Measurements from ENCODE around the gene LRCH1. TPM values are rescaled to one million over a fixed set of nuclear protein-coding genes. Genes with fewer than 3 reads are reported as not detected.

Gene LRCH1
- total and polyA plus RNA-seq, 2 donors from 2014 or later, result 10.2 to 39.0 TPM

DNA sequence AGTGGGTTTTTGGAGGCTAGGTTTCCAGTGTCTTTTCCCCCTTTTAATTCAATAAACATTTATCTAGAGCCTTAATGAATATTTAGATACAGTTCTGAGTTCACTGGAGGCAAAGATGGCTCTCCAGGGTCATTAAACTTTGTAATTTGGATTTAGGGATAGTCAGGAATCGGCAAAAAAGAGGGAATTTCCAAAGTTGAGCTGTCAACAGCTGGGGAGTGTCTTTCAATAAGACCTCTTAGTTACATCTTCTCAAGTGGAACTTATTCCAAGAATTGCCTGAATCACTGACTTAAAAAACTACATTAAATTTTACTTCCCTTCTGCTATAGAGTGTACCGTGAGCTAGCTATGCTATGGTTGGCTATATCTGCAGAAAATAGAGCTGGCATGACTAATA lies 2.0 kb downstream of the LRCH1 start:
- no peaks in the 10 kb centered on the region for H3K27me3 ChIP-seq (ENCODE audit: control insufficient read depth, insufficient read depth, low read length)

GRCh38 chr13:46555722-46556417 lies 2.9 kb downstream of the LRCH1 start:
- no peak for DNase-seq
- peak overlapping the region in 2 of 3 donors; percentile 73 to 89 for H3K4me3 ChIP-seq (ENCODE audit: low read length in 3 of 3)
- H3K27me3 ChIP-seq (ENCODE audit: control insufficient read depth, insufficient read depth, low read length), result no peaks in the 10 kb centered on the region
- H3K4me1 ChIP-seq (ENCODE audit: control insufficient read depth in 2 of 3, insufficient read depth in 2 of 3, low read depth in 1 of 3, low read length in 3 of 3), result peaks cover 0 to 13% (median 8%) of the 10 kb centered on the region in 3 donors
- peak overlapping the region in 1 of 3 donors; percentile 41 for H3K9ac ChIP-seq (ENCODE audit: low read length in 3 of 3)
- TF ChIP-seq CTCF (IDR thresholded peaks at IDR 0.05; ENCODE audit: borderline replicate concordance, extremely low read depth, insufficient read depth), result no peak
- no peak for FAIRE-seq
- peak overlapping the region in 1 of 2 donors; percentile 96 for H3K27ac ChIP-seq (ENCODE audit: low read depth in 2 of 2, low read length in 2 of 2)
- H3K9me3 ChIP-seq (ENCODE audit: control insufficient read depth in 2 of 3, insufficient read depth in 1 of 3, low read length in 3 of 3), result no peaks in the 10 kb centered on the region
- H3K36me3 ChIP-seq (ENCODE audit: control insufficient read depth in 2 of 3, insufficient read depth in 3 of 3, low read length in 3 of 3), result no peaks in the 10 kb centered on the region
- intact Hi-C loops (cut with DNase I), result loop anchor here (10.0 kb wide), 1 partner anchor 129 kb away; no protein-coding TSS in a partner anchor

More for the DNA sequence above, 2.0 kb downstream of the LRCH1 start:
- Histone ChIP-seq H3K27ac (ENCODE audit: low read depth in 2 of 2, low read length in 2 of 2) (peak overlapping the region; percentile 96 to 97), H3K9me3 (ENCODE audit: control insufficient read depth in 2 of 3, insufficient read depth in 1 of 3, low read length in 3 of 3) (no peaks in the 10 kb centered on the region), H3K36me3 (ENCODE audit: control insufficient read depth in 2 of 3, insufficient read depth in 3 of 3, low read length in 3 of 3) (no peaks in the 10 kb centered on the region), H3K4me3 (ENCODE audit: low read length in 3 of 3) (peak overlapping the region; percentile 72 to 89 (median 73)), H3K9ac (ENCODE audit: low read length in 3 of 3) (peak overlapping the region; percentile 46 to 81 (median 57)), H3K4me1 (ENCODE audit: control insufficient read depth in 2 of 3, insufficient read depth in 2 of 3, low read depth in 1 of 3, low read length in 3 of 3) (peaks cover 0 to 13% (median 3%) of the 10 kb centered on the region in 3 donors)
- no peak for TF ChIP-seq CTCF (IDR thresholded peaks at IDR 0.05; ENCODE audit: borderline replicate concordance, extremely low read depth, insufficient read depth)
- no peak for FAIRE-seq
- peak in 1 of 5 donors; percentile 57 for DNase-seq
- intact Hi-C loops (cut with DNase I), result loop anchor here (10.0 kb wide), 1 partner anchor 130 kb away; no protein-coding TSS in a partner anchor

DNA sequence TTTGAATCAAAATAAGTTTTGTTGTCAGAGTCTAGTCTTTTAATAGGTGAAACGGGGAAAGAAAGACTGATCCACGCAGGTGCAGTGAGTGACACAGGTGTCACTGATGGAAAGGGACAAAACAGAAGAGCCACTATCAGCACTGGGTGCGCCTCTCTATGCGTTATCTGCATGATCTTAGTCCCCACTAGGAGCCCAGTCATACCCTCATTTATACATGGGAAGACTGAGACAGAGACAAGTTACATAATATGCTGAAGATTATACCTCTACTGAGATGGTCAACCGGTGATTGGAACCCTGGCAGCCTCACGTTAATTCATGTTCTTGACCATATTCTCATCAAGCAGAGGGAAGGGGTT lies 3.4 kb downstream of the LRCH1 start:
- Histone ChIP-seq H3K9ac (ENCODE audit: low read length in 3 of 3) (no peak overlapping the region), H3K27ac (ENCODE audit: low read depth in 2 of 2, low read length in 2 of 2) (no peak overlapping the region), H3K9me3 (ENCODE audit: control insufficient read depth in 2 of 3, insufficient read depth in 1 of 3, low read length in 3 of 3) (no peaks in the 10 kb centered on the region), H3K4me3 (ENCODE audit: low read length in 3 of 3) (peak overlapping the region in 2 of 3 donors; percentile 27 to 73), H3K36me3 (ENCODE audit: control insufficient read depth in 2 of 3, insufficient read depth in 3 of 3, low read length in 3 of 3) (no peaks in the 10 kb centered on the region), H3K4me1 (ENCODE audit: control insufficient read depth in 2 of 3, insufficient read depth in 2 of 3, low read depth in 1 of 3, low read length in 3 of 3) (peaks cover 0 to 14% (median 13%) of the 10 kb centered on the region in 3 donors), H3K27me3 (ENCODE audit: control insufficient read depth, insufficient read depth, low read length) (no peaks in the 10 kb centered on the region)
- no peak for FAIRE-seq
- no peak for DNase-seq
- intact Hi-C loops (cut with DNase I), result loop anchor here (10.0 kb wide), 1 partner anchor 128 kb away; no protein-coding TSS in a partner anchor
- TF ChIP-seq CTCF (IDR thresholded peaks at IDR 0.05; ENCODE audit: borderline replicate concordance, extremely low read depth, insufficient read depth), result no peak

Measured in kidney (tissue), 14 donors.